ENCODE results near the gene SSR4. TPM values are rescaled to one million over a fixed set of nuclear protein-coding genes. Genes with fewer than 3 reads are reported as not detected.

SSR4 gene
- total RNA-seq, 1 experiment from 2014 or later = 182 TPM

GRCh38 chrX:153802513-153803045 is 8.1 kb downstream of the SSR4 start:
- ChIA-PET POLR2A (no interaction called here), CTCF (no interaction called here), RAD21 (ENCODE audit: low non-redundant PET in 1 of 2, low total read pairs in 2 of 2, uncharacterized antibody in 2 of 2, unreplicated experiment in 2 of 2) (no interaction called here)
- Histone ChIP-seq H3K9me2 (ENCODE audit: insufficient read depth) (no peaks in the 10 kb centered on the region), H3K4me3 (replicated peaks in 1 of 2; ENCODE audit: low read depth in 1 of 2, low read length in 2 of 2) (no peak overlapping the region), H2AFZ (ENCODE audit: low read depth, low read length, poor library complexity, severe bottlenecking) (no peak overlapping the region), H3K27me3 (ENCODE audit: insufficient read depth, low read length) (no peaks in the 10 kb centered on the region), H3K27ac (ENCODE audit: low read depth, low read length) (no peak overlapping the region), H3K9me3 (ENCODE audit: control insufficient read depth in 1 of 2, insufficient read depth in 1 of 2, low read depth in 1 of 2, low read length in 2 of 2) (no peaks in the 10 kb centered on the region), H3K79me2 (ENCODE audit: insufficient read depth, low read length) (no peaks in the 10 kb centered on the region), H3K4me2 (ENCODE audit: low read length) (no peak overlapping the region), H3K36me3 (ENCODE audit: control insufficient read depth in 1 of 2, insufficient read depth in 2 of 2, low read length in 2 of 2) (peaks cover 0 to 6% of the 10 kb centered on the region in 2 experiments; a peak in 1 of 4 replicates), H4K20me1 (ENCODE audit: insufficient read depth) (no peaks in the 10 kb centered on the region), H3K9ac (ENCODE audit: low read length) (no peak overlapping the region), H3K4me1 (ENCODE audit: control insufficient read depth in 1 of 2, insufficient read depth in 2 of 2, low read length in 2 of 2) (no peaks in the 10 kb centered on the region)
- BruUV-seq (replicated peaks) = no TSS peak
- intact Hi-C loops (cut with micrococcal nuclease) = no loop called here
- ATAC-seq (no peak), DNase-seq (ENCODE audit: low read depth, low spot score) (no peak)
- TF ChIP-seq SP1 (IDR thresholded peaks at IDR 0.05; ENCODE audit: low read depth) (no peak), ZNF274 (IDR thresholded peaks at IDR 0.05; ENCODE audit: low read depth, low read length) (no peak)

DNA sequence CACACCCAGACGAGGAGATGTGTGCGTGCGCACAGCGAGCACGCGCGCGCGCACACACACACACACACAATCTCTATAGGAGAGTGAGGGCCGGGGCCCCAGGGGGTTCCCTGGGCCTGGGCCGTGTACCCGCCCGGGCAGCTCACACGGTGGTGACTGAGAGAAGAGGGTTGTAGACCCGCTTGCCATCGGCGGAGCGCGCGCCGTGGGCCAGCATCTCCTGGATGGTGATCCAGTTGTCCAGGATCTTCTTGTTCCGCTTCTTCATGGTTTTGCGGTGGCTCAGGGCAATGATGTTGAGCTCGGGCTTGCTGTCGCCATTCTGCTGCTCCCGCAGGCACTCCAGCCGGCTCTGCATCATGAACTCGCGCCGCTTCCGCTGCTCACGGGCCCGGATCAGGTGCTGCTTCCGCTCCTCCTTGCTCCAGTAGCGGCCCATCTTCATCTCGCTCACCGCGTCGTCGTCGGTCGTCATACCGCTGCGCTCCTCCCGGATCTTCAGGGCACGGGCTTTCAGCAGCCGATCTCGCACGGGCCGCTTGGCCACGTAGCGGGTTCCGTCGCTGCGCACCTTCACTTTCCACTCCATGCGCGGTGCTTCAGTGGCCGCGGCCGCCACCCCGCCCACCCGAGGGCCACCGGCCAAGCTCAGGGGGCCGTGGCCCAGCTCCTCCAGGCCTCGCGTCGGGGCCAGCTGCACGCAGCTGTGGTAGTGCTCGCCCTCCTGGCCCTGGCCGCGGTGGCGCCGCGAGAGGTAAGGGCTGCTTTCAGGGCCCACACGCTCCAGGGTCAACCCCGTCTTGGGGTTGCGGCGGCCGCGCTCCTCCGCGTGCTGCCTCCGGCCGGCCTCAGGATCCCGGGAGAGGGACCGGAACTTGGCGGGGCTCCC is 9.0 kb downstream of the SSR4 start:
- POLR2A ChIA-PET = interaction anchor here (1.0 kb wide), 1 partner anchor 9 kb away, joined by 3 read pairs; the partner anchor contains the start of genes IDH3G and SSR4
- TF ChIP-seq SRF (IDR thresholded peaks at IDR 0.05; ENCODE audit: low read depth) (no peak), POLR2AphosphoS5 (IDR thresholded peaks at IDR 0.05; ENCODE audit: low read depth, low read length) (no peak), EZH2 (IDR thresholded peaks at IDR 0.05) (no peak), ZFX (IDR thresholded peaks at IDR 0.05) (no peak), YY1 (IDR thresholded peaks at IDR 0.05; ENCODE audit: extremely low read depth, insufficient replicate concordance, low read depth, low read length) (no peak), SIN3A (IDR thresholded peaks at IDR 0.05; ENCODE audit: low read depth) (no peak), EGR1 (IDR thresholded peaks at IDR 0.05; ENCODE audit: low read depth) (no peak)

More for the DNA sequence above, 9.0 kb downstream of the SSR4 start:
- H3K79me2 ChIP-seq (ENCODE audit: insufficient read depth, low read length) = no peaks in the 10 kb centered on the region
- H3K36me3 ChIP-seq (ENCODE audit: control insufficient read depth in 1 of 2, insufficient read depth in 2 of 2, low read length in 2 of 2) = 0 out of 4 replicates have a peak, but pooled peaks cover 0 to under 1% of the 10 kb centered on the region in 2 experiments
- H3K4me3 ChIP-seq (replicated peaks in 1 of 2; ENCODE audit: low read depth in 1 of 2, low read length in 2 of 2) = no peak overlapping the region
- no peaks in the 10 kb centered on the region for H3K4me1 ChIP-seq (ENCODE audit: control insufficient read depth in 1 of 2, insufficient read depth in 2 of 2, low read length in 2 of 2)
- no peaks in the 10 kb centered on the region for H4K20me1 ChIP-seq (ENCODE audit: insufficient read depth)
- no peak overlapping the region for H3K9ac ChIP-seq (ENCODE audit: low read length)
- H3K9me2 ChIP-seq (ENCODE audit: insufficient read depth) = no peaks in the 10 kb centered on the region
- no TSS peak for BruUV-seq (replicated peaks)
- intact Hi-C loops (cut with micrococcal nuclease) = no loop called here
- no peaks in the 10 kb centered on the region for H3K27me3 ChIP-seq (ENCODE audit: insufficient read depth, low read length)
- CTCF ChIA-PET = no interaction called here
- no peak overlapping the region for H3K4me2 ChIP-seq (ENCODE audit: low read length)
- ATAC-seq (no peak), DNase-seq (ENCODE audit: low read depth, low spot score) (no peak)
- RAD21 ChIA-PET (ENCODE audit: low non-redundant PET in 1 of 2, low total read pairs in 2 of 2, uncharacterized antibody in 2 of 2, unreplicated experiment in 2 of 2) = no interaction called here
- no peak overlapping the region for H3K27ac ChIP-seq (ENCODE audit: low read depth, low read length)
- no peaks in the 10 kb centered on the region for H3K9me3 ChIP-seq (ENCODE audit: control insufficient read depth in 1 of 2, insufficient read depth in 1 of 2, low read depth in 1 of 2, low read length in 2 of 2)
- H2AFZ ChIP-seq (ENCODE audit: low read depth, low read length, poor library complexity, severe bottlenecking) = no peak overlapping the region

Measured in HCT116 (cell line).